ENCODE results near the gene ADAM12.
"Not testable (repeated sequence)": the region's sequence is repeated elsewhere in the genome, so short reads cannot be mapped to it uniquely, and the experiment has no call there.

Gene ADAM12

GRCh38 chr10:126405239-126405775, 17.0 kb upstream of the ADAM12 start:
- no peak for FAIRE-seq

DNA sequence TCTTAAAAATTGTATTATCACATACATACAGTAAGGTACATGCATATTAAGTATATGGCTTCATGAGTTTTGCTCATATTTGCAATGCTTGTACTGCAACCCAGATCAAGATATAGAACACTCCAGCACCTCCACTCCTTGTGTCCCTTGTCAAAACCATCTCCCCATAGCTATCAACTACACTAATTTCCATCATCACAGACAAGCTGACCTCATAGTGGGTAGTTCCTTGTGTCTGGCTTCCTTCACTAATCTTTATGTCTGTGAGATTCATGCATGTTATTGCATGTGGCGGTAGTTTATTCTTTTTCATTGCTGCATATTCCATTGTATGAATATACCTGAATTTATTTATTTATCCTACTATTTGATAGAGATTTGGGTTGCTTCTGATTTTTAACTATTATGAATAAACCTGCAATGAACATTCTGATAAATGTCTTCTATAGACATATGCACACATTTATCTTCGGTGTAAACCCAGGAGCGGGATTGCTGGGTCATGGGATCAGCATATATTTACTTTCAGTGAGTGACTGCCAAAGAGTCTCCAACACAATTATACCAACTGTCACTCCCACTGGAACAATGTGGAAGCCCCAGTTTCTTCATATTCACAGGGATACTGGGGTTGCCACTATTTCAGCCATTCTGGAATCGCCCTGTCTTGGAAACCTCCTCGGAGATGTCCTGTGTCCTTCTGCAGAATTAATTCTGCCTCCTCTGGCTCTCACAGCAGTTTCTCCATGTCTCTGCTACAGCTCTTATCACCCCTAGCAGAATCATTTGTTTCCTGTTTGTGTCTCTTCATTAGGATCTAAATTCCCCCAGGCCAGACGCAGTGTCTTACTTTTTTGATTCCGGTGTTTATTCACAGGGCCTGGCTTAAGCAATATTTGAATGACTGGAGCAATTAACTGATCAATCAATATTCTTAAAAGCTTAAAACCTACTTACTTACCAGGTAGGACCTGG, 14.7 kb upstream of the ADAM12 start:
- no peak for FAIRE-seq

DNA sequence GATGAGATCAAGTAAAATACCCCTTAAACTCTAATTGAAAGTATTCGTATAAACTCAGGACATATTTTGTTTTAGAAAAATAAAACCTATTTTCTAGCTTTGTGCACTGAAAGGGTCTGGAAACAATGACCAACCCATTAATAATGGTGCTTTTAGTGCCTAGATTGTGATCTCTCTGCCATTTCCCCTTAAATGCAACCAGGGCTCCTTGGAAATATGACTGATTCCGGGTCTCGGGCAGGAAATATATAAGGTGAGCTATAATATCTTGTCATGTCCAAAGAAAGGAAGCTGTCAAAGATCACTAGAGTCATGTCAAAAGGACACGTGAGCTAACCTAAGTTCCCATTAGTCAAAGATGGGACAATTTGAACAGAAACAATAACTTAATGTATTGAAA, 12.4 kb upstream of the ADAM12 start:
- FAIRE-seq: no peak

DNA sequence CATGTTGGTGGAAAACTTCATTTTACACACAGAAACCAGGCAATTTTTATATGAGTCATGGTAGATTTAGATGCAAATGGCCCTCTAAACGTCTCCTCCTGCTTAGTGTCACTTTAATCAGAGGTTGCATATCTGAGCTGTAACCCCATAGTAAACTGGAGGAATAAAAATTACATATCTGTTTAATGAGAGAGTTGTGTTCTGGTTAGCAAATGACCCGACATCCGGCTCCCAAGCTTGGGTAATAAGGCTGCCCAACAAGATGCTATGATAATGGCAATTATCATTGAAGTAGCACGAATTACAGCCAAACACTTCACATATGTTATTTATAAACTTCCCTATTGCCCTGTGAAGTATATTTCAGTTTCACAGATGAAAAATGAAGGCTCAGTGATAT, 10.6 kb upstream of the ADAM12 start:
- no peak for FAIRE-seq

DNA sequence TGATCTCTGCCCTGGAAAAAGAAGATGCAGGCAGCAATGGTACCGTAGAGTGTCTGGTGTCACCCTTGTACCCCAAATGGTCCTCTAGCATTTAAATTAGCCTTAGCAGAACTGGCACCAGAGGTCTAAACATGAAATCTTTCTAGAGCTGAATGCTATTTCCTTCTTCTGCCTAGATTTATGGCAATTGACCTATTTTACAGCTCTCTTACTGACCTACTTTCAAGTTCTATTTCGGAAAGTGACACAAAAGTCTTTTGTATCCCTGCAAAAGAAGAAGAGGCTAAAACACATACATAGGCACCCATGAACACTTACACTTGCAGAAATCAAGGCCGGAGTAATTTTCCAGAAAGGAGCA, 10.1 kb upstream of the ADAM12 start:
- FAIRE-seq: no peak

DNA sequence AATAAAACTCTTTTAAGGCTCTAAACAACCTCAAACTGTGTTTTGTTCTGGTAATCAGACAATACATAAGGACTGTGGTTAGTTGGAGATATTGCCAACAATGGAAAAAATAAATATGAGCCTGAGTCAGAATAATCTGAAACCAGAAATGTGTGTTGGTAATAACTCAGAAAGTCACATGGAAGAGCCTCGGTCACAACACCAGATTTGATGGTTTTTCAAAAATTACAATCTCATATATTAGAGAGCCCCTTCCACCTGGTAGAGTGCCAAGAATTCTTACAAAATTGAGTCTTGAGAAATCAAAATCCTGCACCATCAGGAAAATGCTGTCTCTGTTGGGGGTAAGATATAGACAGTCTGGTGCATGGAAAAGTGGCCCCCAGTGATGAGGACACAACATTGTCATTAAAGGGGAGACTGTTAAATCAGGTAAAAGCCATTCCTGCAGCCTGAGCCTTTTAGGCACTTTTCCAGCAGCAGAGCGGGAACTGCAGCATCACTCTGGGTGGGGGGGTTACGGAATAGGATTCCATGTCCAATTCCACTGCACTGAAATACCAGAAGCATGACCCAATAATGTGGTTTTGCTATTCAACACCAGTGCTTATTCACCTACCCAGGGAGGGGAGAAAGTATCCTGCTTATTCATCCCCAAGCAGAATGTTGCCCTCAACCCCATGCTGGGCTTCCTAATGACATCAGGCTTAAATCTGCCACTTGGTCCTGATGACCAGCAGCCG, 9.5 kb upstream of the ADAM12 start:
- no peak for FAIRE-seq

GRCh38 chr10:126397156-126397555, 8.9 kb upstream of the ADAM12 start:
- no peak for FAIRE-seq

DNA sequence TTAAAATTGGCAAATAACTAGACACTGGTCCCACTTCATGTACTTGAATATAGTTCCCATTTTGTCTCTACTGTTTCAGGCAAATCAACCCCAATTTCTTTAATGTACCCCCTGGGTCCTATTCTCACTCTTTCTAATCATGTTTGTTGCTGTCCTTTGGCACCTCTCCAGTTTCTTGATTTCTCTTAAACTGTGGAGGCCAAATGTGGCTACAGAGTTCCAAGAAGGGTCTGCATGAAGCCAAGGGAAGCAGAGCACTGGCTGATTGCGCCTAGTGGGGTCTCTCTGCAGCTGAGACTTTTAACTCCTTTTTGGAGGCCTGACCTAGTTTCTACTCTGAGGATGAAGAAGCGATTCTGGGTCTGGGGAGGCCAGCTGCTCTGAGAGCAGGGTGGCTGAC, 6.7 kb upstream of the ADAM12 start:
- no peak for FAIRE-seq

DNA sequence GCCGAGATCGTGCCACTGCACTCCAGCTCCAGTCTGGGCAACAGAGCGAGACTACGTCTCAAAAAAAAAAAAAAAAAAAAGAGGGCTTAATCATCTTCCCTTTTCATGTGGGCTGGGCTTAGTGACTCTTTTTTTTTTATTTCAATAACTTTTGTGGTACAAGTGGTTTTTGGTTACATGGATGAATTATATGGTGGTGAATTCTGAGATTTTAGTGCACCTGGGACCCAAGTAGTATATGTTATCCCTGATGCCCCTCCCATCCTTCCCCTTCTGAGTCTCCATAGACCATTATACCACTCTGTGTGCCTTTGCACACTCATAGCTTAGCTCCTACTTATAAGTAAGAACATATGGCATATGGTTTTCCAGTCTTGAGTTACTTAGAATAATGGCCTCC, 4.8 kb upstream of the ADAM12 start:
- no peak for FAIRE-seq

DNA sequence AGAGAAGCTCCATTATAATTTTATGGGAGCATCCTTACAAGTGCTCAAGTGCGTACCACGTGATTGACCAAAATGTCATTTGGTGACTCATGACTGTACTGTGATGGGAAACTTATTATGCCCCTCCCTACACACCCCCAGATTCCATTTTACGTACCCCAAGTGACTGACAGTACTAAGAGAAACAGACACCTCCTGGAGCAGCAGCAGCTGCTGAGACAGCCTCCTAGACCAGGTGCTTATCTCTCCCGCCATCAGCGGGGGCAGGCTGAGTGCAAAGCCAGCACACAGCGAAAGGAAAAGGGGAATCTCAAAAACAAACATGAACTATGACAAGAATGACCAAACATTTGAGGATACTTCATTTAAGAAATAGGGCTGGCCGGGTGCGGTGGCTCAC, 4.2 kb upstream of the ADAM12 start:
- no peak for FAIRE-seq

DNA sequence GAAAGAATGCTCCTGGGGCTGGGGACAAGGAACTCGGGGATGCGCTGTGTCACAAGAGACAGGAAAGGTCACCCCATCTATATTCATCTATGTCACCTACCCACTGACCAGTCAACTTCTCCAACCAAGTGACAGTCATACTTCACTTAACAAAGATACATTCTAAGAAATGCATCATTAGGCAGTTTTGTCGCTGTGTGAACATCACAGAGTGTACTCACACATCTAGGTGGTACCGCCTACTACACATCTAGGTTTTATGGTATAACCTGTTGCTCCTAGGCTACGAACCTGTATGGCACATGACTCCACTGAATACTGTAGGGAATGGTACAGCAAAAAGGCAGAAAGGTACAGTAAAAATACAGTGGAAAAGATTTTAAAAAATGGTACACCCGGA, 3.8 kb upstream of the ADAM12 start:
- FAIRE-seq: no peak

DNA sequence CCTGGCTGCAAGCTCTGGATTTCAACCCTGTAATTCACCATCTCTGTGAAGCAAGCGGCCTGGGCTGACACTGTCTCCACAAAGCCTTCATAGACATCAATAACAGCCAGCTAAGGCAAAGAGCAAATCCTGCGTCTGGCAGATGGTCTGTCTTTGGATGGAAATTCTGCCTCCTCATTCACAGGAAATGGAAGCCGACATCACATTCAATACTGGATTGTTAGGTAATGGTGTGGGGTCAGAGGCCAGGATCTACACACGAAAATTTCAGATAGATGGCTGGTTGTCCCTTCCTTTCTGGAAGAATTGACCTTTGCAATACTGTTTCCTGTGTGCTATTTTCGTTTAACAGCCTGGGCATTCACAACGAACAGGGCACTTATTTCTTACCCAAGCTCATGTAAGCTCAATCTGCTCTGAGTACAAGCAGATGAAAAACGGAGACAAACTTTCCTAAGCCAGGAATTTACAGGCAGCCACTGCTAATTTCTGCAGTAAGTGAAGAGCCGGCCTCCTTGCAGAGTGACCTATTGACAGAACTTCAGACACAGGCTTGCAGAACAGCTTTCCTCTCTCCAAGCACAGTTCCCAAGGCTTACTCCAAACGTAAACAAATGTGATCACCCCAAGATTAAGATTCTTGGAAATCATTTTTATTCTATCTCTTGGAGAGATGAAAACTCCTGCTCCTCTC, 3.1 kb upstream of the ADAM12 start:
- no peak for FAIRE-seq

GRCh38 chr10:126390324-126390723, 2.0 kb upstream of the ADAM12 start:
- FAIRE-seq: no peak

- FAIRE-seq: no peak
These were observed 996 bp downstream of the ADAM12 start for GRCh38 chr10:126387041-126387921.

GRCh38 chr10:126384269-126384873, 3.9 kb downstream of the ADAM12 start:
- no peak for FAIRE-seq

GRCh38 chr10:126380352-126381076, 7.8 kb downstream of the ADAM12 start:
- FAIRE-seq: no peak

DNA sequence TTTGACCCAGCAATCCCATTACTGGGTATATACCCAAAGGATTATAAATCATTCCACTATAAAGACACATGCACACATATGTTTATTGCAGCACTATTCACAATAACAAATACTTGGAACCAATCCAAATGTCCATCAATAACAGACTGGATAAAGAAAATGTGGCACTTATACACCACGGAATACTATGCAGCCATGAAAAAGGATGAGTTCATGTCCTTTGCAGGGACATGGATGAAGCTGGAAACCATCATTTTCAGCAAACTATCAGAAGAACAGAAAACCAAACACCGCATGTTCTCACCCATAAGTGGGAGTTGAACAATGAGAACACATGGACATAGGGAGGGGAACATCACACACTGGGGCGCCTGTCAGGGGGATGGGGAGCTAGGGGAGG, 9.1 kb downstream of the ADAM12 start:
- not testable (repeated sequence) for FAIRE-seq

GRCh38 chr10:126376956-126377355, 11.3 kb downstream of the ADAM12 start:
- no peak for FAIRE-seq

DNA sequence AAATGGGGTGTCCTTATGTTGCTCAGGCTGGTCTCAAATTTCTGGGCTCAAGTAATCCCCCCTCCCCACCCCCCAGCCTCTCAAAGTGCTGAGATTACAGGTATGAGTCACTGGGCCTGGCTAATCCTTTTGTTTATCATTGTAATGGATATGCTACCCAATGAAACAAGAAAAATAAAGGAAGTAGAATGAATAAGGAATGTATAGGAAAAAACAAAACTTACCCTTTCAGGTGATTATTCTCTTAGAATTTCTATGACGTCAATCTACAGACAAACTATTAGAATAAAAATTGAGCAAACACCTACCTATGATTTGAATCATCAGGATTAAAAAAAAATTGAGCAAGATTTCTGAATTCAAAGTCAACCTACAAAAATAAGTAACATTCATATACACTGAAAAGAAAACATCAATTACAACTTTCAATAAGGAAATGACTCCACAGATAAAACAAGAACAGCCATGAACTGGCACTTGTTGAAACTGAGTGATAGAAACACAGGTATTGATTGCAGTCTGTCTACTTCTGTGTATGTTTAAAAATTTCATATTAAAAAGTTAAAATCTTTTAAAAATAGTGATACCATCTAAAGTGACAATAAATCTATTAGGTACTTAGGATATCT, 12.2 kb downstream of the ADAM12 start:
- peak; percentile 69 for FAIRE-seq

GRCh38 chr10:126375299-126375698, 13.0 kb downstream of the ADAM12 start:
- FAIRE-seq: peak; percentile 70

All from colon (tissue), 2 donors.